Measurements from ENCODE around the gene EPC1. TPM values are rescaled to one million over a fixed set of nuclear protein-coding genes. Genes with fewer than 3 reads are reported as not detected.
"Not testable (repeated sequence)": the region's sequence is repeated elsewhere in the genome, so short reads cannot be mapped to it uniquely, and the experiment has no call there.

The EPC1 gene
- polyA plus RNA-seq, 1 donor: 72.1 TPM

DNA sequence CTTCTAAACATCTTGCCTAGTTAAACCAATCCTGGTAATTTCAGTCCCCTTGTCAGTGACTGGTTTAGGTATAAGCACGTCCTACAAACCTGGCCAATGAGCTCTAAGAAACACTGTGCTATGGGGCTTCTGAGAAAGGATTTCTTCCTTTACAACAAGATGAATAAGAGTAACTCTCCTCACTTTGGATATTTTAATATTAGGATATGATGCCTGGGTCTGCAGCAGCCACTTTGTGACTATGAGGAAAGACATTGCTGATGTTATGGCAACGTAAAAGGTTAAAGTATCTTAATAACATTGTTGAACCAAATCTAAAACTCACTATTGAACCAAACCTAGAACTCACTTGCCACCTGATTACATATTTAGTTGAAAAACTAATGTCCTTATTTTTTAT is 26.5 kb upstream of the EPC1 start:
- no peak for DNase-seq

DNA sequence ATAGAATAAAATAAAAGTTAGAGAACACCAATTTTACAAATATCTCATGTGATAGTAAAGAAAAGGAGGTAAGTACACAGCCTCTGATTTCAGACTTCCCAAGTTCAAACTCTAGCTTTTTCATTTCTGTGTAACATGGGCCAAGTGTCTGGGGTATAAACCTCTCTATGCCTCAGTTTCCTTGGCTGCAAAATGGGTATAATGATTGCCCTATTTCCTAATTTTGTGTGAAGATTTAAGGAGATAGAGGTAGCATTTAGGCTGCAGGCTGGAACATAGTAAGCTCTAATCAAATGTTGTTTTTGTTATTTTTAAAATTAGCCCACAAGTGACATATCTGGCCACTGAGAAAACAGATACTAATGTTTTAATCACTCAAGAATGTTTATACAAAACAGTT is 26.1 kb upstream of the EPC1 start:
- no peak for DNase-seq

DNA sequence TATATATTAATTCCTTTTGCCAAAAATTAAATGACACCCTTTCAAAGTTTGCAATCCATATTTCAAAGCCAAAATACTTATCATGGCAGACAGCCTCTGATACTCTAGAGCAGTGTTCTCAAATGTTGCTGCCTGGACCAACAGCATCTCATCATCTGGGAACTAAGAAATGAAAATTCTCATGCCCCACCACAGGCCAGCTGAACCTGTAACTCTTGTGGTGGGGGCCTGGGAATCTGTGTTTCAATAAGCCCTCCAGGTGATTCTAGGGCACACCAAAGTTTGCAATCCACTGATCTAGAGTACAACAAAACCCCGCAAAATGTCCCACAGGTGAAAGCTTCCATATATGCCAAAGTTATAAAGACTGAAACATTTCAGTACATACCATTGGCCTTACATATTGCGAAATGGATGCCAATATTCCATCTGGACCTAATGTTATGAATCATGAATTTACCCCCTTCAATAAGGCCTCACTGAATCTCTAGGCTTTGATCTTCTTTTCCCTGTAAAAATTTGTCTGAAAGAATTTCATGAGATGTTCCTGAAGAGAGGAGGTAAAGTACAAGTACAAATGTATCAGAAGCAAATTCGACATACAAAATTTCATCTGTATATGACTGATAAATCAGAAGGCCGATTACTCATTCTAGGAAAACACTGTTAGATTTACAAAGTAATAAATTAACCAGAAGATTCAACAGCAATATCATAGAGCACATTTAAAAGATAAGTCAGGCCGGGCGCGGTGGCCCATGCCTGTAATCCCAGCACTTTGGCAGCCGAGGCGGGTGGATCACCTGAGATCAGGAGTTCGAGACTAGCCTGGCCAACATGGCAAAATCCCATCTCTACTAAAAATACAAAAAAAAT is 25.3 kb upstream of the EPC1 start:
- DNase-seq: no peak

DNA sequence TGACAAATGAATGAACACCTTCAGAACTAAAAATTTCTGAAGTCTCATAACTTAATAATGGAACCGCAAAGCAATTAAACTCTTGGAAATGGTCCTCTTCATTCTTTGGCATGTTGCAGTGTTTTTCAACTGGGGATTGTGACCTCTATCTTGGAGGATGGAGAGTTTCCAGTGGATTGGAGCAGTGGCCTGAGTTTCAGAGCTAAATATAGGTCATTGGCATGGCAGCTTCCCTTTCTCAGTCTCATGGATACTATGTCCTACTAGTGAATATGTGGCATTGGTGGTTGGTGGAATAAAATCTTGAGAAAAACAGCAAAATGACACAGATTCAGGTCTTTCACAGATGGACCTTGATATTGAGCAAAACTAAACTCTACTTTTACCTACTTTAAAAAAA is 24.1 kb upstream of the EPC1 start:
- no peak for DNase-seq

DNA sequence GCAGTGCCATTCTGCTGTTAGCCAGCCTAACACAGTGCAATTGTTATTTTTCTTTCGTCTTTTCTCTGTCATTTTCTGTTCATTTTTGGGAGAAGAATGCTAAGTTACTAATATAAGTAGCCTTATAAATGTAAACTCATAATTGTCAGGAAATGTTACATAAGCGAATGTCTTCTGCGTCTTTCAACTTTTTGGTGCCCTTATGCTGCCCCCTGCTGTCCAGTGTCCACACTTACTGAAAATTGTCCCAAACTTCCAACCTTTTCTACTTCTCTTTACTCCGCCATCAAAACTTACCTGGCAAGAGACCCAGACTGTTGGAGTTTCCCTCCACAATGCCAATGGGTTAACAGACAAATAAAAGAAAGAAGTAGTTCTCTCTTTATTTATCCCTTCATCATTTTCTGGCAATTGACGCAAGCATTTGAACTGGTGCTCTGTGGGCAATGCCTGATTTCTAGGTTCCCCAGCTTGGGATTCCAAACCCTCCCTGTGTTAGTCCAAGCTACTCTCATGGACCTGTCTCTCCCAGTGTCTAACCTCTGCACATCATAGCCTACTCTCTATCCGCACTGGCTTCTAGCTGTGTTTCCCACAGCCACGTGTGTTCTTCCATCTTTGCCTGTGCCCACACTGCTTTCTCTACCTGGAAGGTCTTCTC is 21.0 kb upstream of the EPC1 start:
- DNase-seq: no peak

DNA sequence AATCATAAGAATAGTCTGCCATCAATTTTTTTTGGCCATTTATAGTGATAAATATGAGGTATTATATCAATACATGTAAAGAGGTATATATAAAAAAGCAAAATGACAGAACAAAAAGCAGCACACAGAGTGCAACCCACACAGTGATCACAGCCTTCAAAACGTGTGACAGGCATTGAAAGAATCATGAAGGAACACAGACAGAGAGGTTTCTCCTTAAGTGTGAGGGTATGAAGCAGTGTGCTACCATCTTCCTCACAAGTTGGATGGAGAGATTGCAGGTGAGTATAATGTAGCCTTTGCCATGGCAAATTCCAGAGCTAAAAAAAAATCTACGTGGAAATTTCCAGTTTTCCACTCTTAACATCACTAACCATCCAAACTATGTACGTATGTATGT is 19.6 kb upstream of the EPC1 start:
- DNase-seq: no peak

DNA sequence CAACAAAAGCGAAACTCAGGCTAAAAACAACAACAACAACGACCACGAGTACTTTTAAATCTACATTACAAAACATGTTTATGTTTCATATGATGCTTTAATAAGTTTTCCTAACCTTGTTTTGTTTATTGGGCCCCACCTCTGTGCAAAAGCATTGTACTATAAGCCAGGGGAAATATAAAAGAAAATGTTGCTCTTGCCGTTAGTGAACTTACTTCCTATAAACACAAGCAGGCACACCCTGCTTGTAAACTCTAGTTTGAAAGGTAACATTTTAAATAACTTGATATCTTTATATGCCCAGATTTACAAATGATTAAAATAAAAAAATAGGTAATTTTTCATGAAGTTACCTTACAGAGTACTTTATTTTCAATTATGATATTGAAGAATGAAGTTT is 19.2 kb upstream of the EPC1 start:
- no peak for DNase-seq

DNA sequence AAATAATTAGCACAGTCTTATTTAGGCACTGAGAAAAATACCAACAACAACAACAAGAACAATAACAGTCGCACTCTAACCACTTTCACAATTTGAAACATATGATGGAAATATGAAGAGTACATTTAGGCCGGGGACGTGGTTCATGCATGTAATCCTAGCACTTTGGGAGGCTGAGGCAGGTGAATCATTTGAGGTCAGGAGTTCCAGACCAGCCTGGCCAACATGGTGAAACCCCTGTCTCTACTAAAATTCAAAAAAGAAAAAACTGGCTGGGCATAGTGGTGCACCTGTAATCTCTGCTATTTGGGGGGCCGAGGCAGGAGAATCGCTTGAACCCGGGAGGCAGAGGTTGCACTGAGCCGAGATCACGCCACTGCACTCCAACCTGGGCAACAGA is 18.4 kb upstream of the EPC1 start:
- not testable (repeated sequence) for DNase-seq

DNA sequence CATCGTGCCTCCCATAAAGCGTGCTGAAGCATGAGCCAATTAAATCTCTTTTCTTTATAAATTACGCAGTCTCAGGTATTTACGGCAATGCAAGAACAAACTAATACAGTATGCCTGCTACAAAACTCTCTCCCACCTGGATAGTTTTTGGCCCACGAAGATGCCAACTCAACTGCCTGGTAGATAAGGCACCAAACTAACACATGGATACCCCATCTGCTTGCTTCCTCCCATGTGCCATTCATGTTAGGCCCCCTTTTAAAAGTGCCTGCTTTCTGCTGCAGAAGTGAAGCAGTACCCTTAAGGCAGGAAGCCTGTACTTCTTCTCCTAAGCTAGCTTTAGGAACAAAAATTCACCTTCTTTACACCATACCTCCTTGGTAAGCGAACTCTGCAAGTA is 15.6 kb upstream of the EPC1 start:
- no peak for DNase-seq

DNA sequence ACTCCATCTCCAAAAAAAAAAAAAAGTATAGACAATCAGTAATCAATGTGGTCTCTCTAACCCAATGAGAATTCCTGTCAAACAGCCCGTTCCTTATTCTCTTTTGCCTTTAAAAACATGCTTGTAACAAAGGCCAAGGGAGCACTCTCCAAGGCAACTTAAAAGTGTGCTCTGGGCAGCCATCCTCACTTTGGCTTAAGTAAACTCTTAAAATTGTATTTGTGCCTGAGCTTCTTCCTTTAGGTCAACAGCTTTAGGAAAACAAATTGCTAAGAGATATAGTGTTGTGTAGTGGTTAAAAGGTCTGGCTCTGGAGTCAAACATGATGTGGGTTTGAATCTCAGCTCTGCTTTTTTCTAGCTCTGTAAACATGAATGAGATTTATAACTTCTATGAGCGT is 13.9 kb upstream of the EPC1 start:
- no peak for DNase-seq

DNA sequence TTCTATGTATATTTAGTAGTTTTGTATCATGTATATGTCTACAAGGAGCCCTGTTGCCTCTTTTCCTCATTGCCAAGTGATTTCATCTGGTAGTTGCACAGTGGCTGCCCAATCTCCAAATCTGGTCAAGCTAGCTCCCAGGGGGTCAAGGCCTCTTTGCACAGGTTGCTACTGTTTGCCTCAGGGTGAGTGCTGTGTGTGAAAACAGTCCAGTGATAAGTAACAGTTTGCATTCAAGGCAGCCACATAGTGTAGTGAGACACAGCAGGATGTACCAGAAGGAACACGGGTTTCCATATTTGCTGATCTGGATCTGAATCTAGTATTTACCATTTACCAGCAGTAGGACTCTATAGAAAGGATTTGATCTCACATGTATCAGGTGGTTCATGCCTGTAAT is 13.3 kb upstream of the EPC1 start:
- no peak for DNase-seq

DNA sequence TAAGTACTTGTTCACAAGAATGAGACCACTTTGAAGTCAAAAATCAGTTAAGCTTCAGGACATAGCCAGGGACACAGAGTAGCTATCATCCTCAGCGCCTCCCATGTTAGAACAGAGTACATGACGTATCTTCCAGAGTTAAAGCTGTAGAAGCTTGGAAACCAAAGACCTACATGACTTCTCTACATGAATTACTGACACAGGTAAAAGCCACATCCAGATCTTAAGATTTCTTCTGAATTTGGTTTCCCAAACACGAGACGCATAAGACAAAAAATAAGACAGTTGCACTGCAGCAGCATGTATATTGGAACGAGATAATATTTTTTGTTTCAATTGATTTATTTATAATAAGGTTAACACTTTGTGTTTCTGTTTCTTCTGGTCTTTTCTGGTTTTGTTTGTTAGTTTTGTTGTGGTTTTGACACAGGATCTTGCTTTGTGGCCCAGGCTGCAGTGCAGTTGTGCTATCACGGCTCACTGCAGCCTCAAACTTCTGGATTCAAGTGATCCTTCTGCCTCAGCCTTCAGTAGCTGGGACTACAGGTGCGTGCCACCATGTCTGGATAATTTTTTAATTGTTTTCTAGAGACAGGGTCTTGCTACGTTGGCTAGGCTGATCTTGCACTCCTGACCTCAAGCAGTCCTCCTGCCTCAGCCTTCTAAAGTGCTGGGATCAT is 10.2 kb upstream of the EPC1 start:
- DNase-seq: no peak

DNA sequence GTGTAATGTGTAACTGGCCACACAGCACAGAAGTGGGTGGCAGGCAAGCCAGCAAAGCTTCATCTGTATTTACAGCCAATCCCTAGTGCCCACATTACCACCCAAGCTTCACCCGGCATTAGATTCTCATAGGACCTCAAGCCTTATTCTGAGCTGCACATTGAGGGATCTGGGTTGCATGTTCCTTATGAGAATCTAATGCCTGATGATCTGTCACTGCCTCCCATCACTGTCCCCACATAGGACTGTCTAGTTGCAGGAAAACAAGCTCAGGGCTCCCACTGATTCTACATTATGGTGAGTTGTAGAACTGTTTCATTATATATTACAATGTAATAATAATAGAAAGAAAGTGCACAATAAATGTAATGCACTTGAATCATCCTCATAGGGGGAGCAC is 7.7 kb upstream of the EPC1 start:
- not testable (repeated sequence) for DNase-seq

DNA sequence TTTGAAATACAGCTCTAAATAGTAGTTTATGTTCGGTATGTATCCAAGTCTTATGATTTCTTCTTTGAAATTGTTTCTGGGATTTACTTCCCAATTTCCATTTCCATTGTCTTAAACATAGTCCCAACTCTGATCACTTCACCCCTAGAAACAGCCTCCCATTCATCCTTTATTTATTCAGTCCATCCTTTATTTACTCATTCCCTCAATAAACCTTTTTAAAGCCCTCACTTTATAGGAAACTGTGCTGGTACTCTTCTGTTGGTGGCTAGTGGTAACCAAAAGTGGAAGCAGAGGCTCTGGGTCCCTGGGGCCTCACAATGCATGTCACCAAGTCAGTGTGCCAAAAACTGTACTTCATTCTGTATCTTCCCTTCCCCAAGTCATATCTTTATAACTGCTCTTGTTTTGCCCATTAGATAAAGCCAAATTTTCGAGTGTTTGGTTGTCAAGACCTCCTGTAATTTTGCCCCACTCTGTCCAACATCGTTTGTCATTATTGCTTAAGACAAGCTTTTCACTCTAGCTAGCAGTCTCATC is 3.9 kb upstream of the EPC1 start:
- DNase-seq: no peak

DNA sequence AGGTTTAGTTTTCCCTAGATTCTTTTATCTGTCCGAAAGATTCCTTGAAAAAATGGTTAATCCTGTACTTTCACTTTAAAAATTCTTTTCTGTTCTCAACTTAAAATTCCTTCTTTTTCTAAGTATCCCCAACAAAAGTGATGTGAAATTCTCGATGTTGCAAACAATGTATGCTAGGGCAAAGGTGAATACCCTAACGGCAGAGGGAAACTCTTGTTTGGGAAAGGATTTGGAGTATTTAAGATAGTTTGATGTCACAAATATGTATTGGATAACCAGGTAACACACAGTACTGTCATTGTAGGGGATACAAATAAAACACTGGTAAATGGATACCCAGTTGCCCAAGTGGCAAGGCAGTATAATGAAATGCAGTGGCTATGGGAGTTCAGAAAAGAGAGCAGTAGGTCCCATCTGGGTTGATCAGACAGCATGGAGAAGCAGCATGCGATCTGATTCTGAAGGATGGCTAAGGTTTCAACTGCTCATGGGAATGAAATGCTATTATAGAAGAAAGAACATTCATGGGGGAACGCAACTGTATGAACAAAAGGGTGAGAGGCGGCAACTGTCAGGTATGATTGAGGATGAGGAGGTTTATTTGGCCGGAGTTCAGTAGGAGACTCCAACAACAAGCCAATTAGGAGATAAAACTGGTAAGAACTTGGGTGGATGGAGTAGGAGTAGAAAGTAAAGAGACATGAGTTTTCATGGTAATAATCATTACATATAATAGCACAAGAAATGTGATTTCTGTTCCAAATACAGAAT is 3.2 kb upstream of the EPC1 start:
- DNase-seq: no peak

DNA sequence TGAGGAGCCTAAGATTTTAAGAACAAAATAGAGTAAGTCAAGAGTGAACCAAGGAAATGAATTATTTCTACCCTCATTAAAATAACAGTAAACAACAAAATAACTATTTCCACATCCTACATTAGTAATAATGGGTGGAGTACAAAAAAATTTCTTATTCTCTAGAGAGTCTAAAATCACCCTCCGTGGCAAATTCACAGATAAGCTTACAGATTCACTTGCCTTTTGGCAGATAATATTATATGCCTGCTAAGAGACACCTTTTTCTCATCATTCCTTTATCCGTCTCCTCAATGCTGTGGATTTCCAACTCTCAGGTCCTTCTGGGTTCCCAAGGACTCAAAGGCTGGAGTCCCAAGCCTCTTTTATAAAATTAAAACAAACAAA is 2.2 kb upstream of the EPC1 start:
- DNase-seq: no peak

DNA sequence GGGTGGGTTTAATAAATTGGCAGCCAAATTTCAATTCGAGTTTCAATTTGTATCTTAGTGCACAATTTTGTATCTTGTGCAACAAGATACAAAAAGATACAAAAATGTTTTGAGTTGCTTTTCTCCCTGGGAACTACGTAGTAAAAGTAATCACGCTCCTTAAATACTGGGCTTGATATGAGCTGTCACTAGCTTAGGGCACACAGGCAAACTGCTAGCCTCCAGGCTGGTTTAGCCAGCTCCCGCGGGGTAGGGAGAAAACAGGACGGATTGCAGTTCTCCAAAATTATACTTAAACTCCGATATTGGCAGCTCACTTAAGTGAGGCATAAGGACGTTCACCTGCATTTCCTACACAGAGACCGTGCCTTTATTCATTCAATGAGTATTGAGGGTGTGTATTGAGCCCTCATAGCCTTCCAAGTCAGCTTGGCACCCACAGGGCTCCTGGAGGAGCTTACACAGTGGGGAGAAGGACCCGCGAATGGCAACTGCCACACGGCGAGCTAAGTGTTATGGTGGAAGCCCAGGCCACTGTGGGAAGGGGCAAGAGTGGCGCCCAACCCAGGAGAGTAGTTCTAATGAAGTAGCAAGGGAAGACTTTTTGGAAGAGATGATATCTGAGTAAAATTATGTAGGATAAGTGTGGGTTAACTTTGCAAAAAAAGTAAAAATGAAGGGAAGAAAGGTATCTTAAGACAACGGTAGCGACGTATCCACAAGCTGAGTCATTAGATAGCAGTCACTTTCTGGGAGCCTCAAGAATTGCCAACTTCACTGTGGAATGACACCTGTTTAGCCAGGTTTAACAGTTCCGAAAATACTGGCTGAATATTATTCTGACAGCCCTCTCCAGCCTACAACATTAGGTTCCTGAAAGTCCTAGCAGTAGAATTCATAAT is 1.6 kb upstream of the EPC1 start:
- no peak for DNase-seq

DNA sequence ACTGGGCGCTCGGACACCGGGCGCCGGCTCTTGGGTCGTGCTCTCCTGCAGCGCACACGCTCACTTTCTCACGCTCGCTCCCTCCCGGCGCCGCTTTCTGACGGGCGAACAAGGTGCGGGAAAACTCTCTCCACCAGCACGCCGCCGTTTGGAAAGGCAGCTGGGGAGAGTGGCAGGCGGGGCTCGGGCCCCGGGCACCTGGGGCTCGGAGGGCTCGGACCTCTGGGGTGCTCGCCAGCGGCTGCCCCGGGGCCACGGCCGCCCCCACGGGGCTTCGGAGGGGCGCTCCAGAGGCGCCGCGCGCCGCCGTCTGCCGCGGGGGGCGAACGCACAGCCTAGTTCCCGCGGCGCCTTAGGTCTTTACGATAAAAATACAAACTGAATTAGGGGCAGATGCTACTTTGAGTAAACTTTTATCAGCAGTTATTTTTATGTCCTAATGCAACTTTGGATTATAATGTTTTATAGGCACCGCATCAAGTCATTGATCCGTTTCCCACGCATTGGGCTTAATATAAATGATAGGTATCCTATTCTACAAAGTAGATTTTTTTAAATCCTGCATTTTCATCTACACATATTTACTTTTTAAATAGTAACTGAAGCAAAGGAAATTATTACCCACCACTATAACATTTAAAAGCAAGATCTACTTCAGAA is 535 bp upstream of the EPC1 start:
- no peak for DNase-seq

DNA sequence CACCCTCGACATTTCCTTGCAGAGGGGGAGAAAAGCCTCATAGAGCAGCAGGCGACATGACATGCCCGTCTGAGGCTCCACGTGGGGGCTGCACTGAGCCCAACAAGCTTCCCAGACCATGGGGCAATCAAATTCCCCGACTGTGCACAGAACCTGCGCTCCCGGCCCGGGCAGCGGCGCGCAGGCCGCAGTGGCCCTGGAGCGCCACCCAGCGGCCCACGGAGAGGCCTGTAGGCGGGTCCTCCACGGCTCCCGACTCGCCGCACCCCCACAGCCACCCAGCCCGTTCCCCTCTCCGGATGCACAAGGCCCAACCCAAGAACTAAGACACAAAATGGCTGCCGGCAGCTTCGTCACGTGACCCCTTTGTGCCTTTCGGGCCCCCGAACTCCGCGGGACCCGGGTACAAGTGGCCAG is 816 bp downstream of the EPC1 start:
- DNase-seq: peak; percentile 93

DNA sequence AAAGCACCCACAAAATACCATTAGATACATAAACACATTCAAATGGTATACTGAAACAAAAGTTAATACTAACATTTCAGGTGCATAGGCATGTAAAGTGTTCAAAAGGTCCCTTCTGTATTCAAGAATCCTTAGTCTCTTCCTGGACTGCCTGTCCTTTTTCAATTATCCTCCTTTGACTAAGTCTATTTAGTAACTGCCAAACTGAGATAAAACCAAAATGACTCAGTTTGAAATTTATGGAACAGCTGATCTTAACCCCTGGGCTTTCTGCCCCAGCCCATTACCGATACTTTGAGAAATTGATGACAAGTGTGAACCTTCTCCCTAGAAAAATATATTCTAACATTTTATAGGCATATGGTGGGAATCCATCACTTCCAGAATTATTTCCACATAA is 5.4 kb downstream of the EPC1 start:
- DNase-seq: no peak
